ENCODE results near the gene PLEKHG4.

The PLEKHG4 gene

GRCh38 chr16:67260426-67261063, 18.8 kb upstream of the PLEKHG4 start:
- DNase-seq (ENCODE audit: low spot score): peak; percentile 18

GRCh38 chr16:67263201-67263600, 16.1 kb upstream of the PLEKHG4 start:
- no peak for DNase-seq (ENCODE audit: low spot score)

- no peak for DNase-seq (ENCODE audit: low spot score)
Measured at GRCh38 chr16:67264277-67264676, 15.1 kb upstream of the PLEKHG4 start.

GRCh38 chr16:67264866-67265265, 14.5 kb upstream of the PLEKHG4 start:
- no peak for DNase-seq (ENCODE audit: low spot score)

GRCh38 chr16:67265834-67266233, 13.5 kb upstream of the PLEKHG4 start:
- DNase-seq (ENCODE audit: low spot score): no peak

GRCh38 chr16:67268136-67268579, 11.2 kb upstream of the PLEKHG4 start:
- no peak for DNase-seq (ENCODE audit: low spot score)

- no peak for DNase-seq (ENCODE audit: low spot score)
Measured at GRCh38 chr16:67269766-67270165, 9.6 kb upstream of the PLEKHG4 start.

GRCh38 chr16:67270931-67271338, 8.4 kb upstream of the PLEKHG4 start:
- no peak for DNase-seq (ENCODE audit: low spot score)

- no peak for DNase-seq (ENCODE audit: low spot score)
Measured at GRCh38 chr16:67271446-67271845, 7.9 kb upstream of the PLEKHG4 start.

GRCh38 chr16:67275321-67275720, 4.0 kb upstream of the PLEKHG4 start:
- no peak for DNase-seq (ENCODE audit: low spot score)

- DNase-seq (ENCODE audit: low spot score): no peak
Measured at GRCh38 chr16:67277294-67277998, 1.9 kb upstream of the PLEKHG4 start.

- no peak for DNase-seq (ENCODE audit: low spot score)
Measured at GRCh38 chr16:67277999-67278772, 1.1 kb upstream of the PLEKHG4 start.

GRCh38 chr16:67278773-67279295, 498 bp upstream of the PLEKHG4 start:
- DNase-seq (ENCODE audit: low spot score): peak; percentile 35

GRCh38 chr16:67280090-67281015, 1.0 kb downstream of the PLEKHG4 start:
- no peak for DNase-seq (ENCODE audit: low spot score)

- no peak for DNase-seq (ENCODE audit: low spot score)
Measured at GRCh38 chr16:67281536-67282446, 2.5 kb downstream of the PLEKHG4 start.

- no peak for DNase-seq (ENCODE audit: low spot score)
Measured at GRCh38 chr16:67282447-67282805, 3.1 kb downstream of the PLEKHG4 start.

GRCh38 chr16:67283039-67283825, 3.9 kb downstream of the PLEKHG4 start:
- no peak for DNase-seq (ENCODE audit: low spot score)

- DNase-seq (ENCODE audit: low spot score): no peak
Measured at GRCh38 chr16:67283826-67284555, 4.7 kb downstream of the PLEKHG4 start.

All from CD4-positive, alpha-beta T cell treated with Interleukin-2 at 100 ng/mL for 4 hours (primary cell).